H9 (cell line): Measurements from ENCODE around the gene SSBP3. TPM values are rescaled to one million over a fixed set of nuclear protein-coding genes. Genes with fewer than 3 reads are reported as not detected.
A peak's percentile ranks its signal among the peaks of the same experiment; 100 is the strongest.

ENCODE experiments used
- DNase-seq: peaks from one replicate; pipeline ENCODE4 v3.0.0-alpha.2; 2017
- H2AFZ ChIP-seq: one replicate; pipeline ENCODE4 v1.6.1; 2013; ENCODE audit warnings: mild to moderate bottlenecking, low read length, control low read depth, moderate library complexity
- H2AK5ac ChIP-seq: 2 replicates; pipeline ENCODE4 v1.6.1; 2013; ENCODE audit warnings: low read length, control low read depth, mixed read lengths; ENCODE audit not compliant: insufficient read length
- H2BK120ac ChIP-seq: one replicate; pipeline ENCODE4 v1.6.1; 2013; ENCODE audit warnings: low read depth, mild to moderate bottlenecking, low read length, control low read depth, inconsistent platforms; ENCODE audit not compliant: poor library complexity, severe bottlenecking
- H2BK12ac ChIP-seq: 2 replicates; pipeline ENCODE4 v1.6.1; 2013; ENCODE audit warnings: low read length, control low read depth, mixed read lengths, low read depth; ENCODE audit not compliant: insufficient read length
- H2BK15ac ChIP-seq: 2 replicates; pipeline ENCODE4 v1.6.1; 2013; ENCODE audit warnings: low read depth, low read length, control low read depth
- H2BK20ac ChIP-seq: one replicate; pipeline ENCODE4 v1.6.1; 2013; ENCODE audit warnings: low read depth, mild to moderate bottlenecking, low read length, control low read depth, inconsistent platforms; ENCODE audit not compliant: poor library complexity, severe bottlenecking
- H2BK5ac ChIP-seq: 2 replicates; pipeline ENCODE4 v1.6.1; 2013; ENCODE audit warnings: low read length, control low read depth, mixed read lengths; ENCODE audit not compliant: insufficient read length
- H3K14ac ChIP-seq: 2 replicates; pipeline ENCODE4 v1.6.1; 2013; ENCODE audit warnings: low read length, control low read depth; ENCODE audit not compliant: insufficient read depth
- H3K18ac ChIP-seq: 2 replicates; pipeline ENCODE4 v1.6.1; 2013; ENCODE audit warnings: low read depth, mild to moderate bottlenecking, mixed read lengths, low read length, control low read depth; ENCODE audit not compliant: insufficient read length
- H3K23ac ChIP-seq: 2 replicates; pipeline ENCODE4 v1.6.1; 2013; ENCODE audit warnings: low read length, control low read depth, mixed read lengths, low read depth; ENCODE audit not compliant: insufficient read length
- H3K23me2 ChIP-seq: 2 replicates; pipeline ENCODE4 v1.6.1; 2013; ENCODE audit warnings: low read depth, mild to moderate bottlenecking, mixed read lengths, low read length, control low read depth; ENCODE audit not compliant: insufficient read length, poor library complexity, severe bottlenecking
- H3K27ac ChIP-seq: 2 replicates; pipeline ENCODE4 v1.5.1; 2013; ENCODE audit warnings: low read length, control low read depth, mixed read lengths, low read depth; ENCODE audit not compliant: insufficient read length
- H3K27me3 ChIP-seq: 2 replicates; pipeline ENCODE4 v1.6.1; 2013; ENCODE audit warnings: low read length, control low read depth, inconsistent platforms; ENCODE audit not compliant: insufficient read depth
- H3K4ac ChIP-seq: 2 replicates; pipeline ENCODE4 v1.6.1; 2013; ENCODE audit warnings: low read depth, mild to moderate bottlenecking, control low read depth, inconsistent platforms, low read length, moderate library complexity
- H3K4me1 ChIP-seq: 2 replicates; pipeline ENCODE4 v1.6.1; 2013; ENCODE audit warnings: low read length, control low read depth, inconsistent platforms; ENCODE audit not compliant: insufficient read depth
- H3K4me2 ChIP-seq: 2 replicates; pipeline ENCODE4 v1.6.1; 2013; ENCODE audit warnings: low read length, control low read depth, mixed read lengths; ENCODE audit not compliant: insufficient read length, insufficient read depth
- H3K56ac ChIP-seq: 2 replicates; pipeline ENCODE4 v1.6.1; 2013; ENCODE audit warnings: low read depth, mild to moderate bottlenecking, mixed read lengths, low read length, control low read depth; ENCODE audit not compliant: insufficient read length
- H3K79me1 ChIP-seq: 2 replicates; pipeline ENCODE4 v1.6.1; 2013; ENCODE audit warnings: low read depth, mild to moderate bottlenecking, moderate library complexity, low read length, control low read depth, inconsistent platforms; ENCODE audit not compliant: insufficient read depth, poor library complexity, severe bottlenecking
- H3K79me2 ChIP-seq: 2 replicates; pipeline ENCODE4 v1.6.1; 2013; ENCODE audit warnings: low read length, control low read depth, inconsistent platforms; ENCODE audit not compliant: insufficient read depth
- H3K9ac ChIP-seq: 2 replicates; pipeline ENCODE4 v1.6.1; 2013; ENCODE audit warnings: low read length, control low read depth, mixed read lengths; ENCODE audit not compliant: insufficient read length; ENCODE audit errors: extremely low read depth
- H3K9me3 ChIP-seq: one replicate; pipeline ENCODE4 v1.6.1; 2013; ENCODE audit warnings: low read depth, low read length, inconsistent platforms; ENCODE audit not compliant: control insufficient read depth
- H3T11ph ChIP-seq: one replicate; pipeline ENCODE4 v1.6.1; 2013; ENCODE audit warnings: mild to moderate bottlenecking, low read length, control low read depth, inconsistent platforms
- H4K20me1 ChIP-seq: one replicate; pipeline ENCODE4 v1.6.1; 2013; ENCODE audit not compliant: control insufficient read depth, insufficient read length, insufficient read depth
- H4K5ac ChIP-seq: 2 replicates; pipeline ENCODE4 v1.6.1; 2013; ENCODE audit warnings: low read depth, mild to moderate bottlenecking, mixed read lengths, low read length, control low read depth; ENCODE audit not compliant: insufficient read length
- H4K8ac ChIP-seq: replicated peaks from 2 replicates; pipeline ENCODE4 v1.6.1; 2013; ENCODE audit warnings: low read length, control low read depth, mixed read lengths, low read depth; ENCODE audit not compliant: insufficient read length
- H4K91ac ChIP-seq: 2 replicates; pipeline ENCODE4 v1.6.1; 2013; ENCODE audit warnings: low read depth, mild to moderate bottlenecking, moderate library complexity, mixed read lengths, low read length, control low read depth; ENCODE audit not compliant: insufficient read length
- H3K27ac Mint-ChIP-seq, 3 experiments: 2 replicates in 2 of 3; 3 replicates in 1 of 3; pipeline ENCODE4 v1.8.0; 2020 to 2021; ENCODE audit warnings: mixed read lengths in 3 of 3, mild to moderate bottlenecking in 1 of 3, moderate library complexity in 1 of 3
- H3K27me3 Mint-ChIP-seq: 2 replicates; pipeline ENCODE4 v1.8.0; 2021; ENCODE audit warnings: low read depth, mild to moderate bottlenecking, moderate library complexity, mixed read lengths
- H3K36me3 Mint-ChIP-seq, 3 experiments: 2 replicates in 2 of 3; 3 replicates in 1 of 3; pipeline ENCODE4 v1.8.0; 2020 to 2021; ENCODE audit warnings: low read depth in 3 of 3, mixed read lengths in 3 of 3; ENCODE audit not compliant: insufficient read depth in 1 of 3
- H3K4me1 Mint-ChIP-seq, 2 experiments: 2 replicates each; pipeline ENCODE4 v1.8.0; 2020; ENCODE audit warnings: mixed read lengths in 2 of 2
- H3K4me3 Mint-ChIP-seq, 2 experiments: 2 replicates in 1 of 2; 3 replicates in 1 of 2; pipeline ENCODE4 v1.8.0; 2020 to 2021; ENCODE audit warnings: mild to moderate bottlenecking in 2 of 2, mixed read lengths in 2 of 2, moderate library complexity in 1 of 2
- H3K9me3 Mint-ChIP-seq, 2 experiments: 2 replicates in 1 of 2; 3 replicates in 1 of 2; pipeline ENCODE4 v1.8.0; 2020; ENCODE audit warnings: mild to moderate bottlenecking in 2 of 2, mixed read lengths in 2 of 2, moderate library complexity in 1 of 2
- WGBS: extraction: QIAGEN DNeasy Blood & Tissue Kit; methylation state at CpG from one replicate; pipeline ENCODE4 v1.1.7; 2013; ENCODE audit warnings: missing lambda C conversion rate, low lambda C conversion rate, mixed read lengths; ENCODE audit not compliant: insufficient read length; ENCODE audit errors: extremely low coverage; 5-methylcytosine and 5-hydroxymethylcytosine counted together
- total RNA-seq: library from RNA; stranded (reverse); gene quantifications from 2 replicates; pipeline ENCODE4 v1.2.1, GENCODE V29; 2021
- TF ChIP-seq, protein P1 (sequence below): fragments of 200-600 bp; sonication (generic); conservative IDR thresholded peaks from 3 replicates; pipeline ENCODE4 v1.8.0; 2021; ENCODE audit warnings: antibody characterized with exemption, mild to moderate bottlenecking

The SSBP3 gene
- total RNA-seq, 1 experiment from 2014 or later: 126 TPM

DNA sequence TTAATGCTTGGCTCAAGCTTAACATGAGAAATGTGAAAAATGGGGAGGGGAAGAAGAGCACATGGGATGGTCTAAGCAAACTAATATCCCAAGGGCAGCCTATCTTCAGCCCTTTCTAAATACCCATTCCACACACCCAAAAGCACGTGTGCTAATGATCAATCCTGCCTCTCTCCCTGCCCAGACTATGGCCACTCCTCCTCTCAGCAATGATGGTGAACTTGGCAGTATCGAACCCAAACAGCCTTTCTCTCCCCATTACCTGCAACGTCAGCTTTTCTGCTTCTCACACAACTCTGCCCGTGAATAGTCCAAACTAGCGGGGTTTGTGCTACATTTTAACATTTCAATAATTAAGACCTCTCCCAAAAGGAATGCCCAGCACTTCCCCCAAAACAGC is 41.6 kb downstream of the SSBP3 start:
- H4K91ac ChIP-seq: no peak overlapping the region
- TF ChIP-seq, protein P1, sequence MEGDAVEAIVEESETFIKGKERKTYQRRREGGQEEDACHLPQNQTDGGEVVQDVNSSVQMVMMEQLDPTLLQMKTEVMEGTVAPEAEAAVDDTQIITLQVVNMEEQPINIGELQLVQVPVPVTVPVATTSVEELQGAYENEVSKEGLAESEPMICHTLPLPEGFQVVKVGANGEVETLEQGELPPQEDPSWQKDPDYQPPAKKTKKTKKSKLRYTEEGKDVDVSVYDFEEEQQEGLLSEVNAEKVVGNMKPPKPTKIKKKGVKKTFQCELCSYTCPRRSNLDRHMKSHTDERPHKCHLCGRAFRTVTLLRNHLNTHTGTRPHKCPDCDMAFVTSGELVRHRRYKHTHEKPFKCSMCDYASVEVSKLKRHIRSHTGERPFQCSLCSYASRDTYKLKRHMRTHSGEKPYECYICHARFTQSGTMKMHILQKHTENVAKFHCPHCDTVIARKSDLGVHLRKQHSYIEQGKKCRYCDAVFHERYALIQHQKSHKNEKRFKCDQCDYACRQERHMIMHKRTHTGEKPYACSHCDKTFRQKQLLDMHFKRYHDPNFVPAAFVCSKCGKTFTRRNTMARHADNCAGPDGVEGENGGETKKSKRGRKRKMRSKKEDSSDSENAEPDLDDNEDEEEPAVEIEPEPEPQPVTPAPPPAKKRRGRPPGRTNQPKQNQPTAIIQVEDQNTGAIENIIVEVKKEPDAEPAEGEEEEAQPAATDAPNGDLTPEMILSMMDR: no peak
- no peak overlapping the region for H4K8ac ChIP-seq
- H3K23me2 ChIP-seq: no peaks in the 10 kb centered on the region
- Mint-ChIP-seq H3K4me3 (peak overlapping the region in 1 of 2 experiments; percentile 59; a peak in 2 of 5 replicates), H3K9me3 (no peaks in the 10 kb centered on the region), H3K27ac (peak overlapping the region; percentile 62 to 84 (median 69)), H3K36me3 (peaks cover 4 to 7% (median 6%) of the 10 kb centered on the region in 3 experiments; a peak in 5 of 7 replicates), H3K4me1 (peaks cover 81 to 85% of the 10 kb centered on the region in 2 experiments), H3K27me3 (no peaks in the 10 kb centered on the region)
- H3K18ac ChIP-seq: no peak overlapping the region
- H3K4ac ChIP-seq: no peak overlapping the region
- H2BK120ac ChIP-seq: no peak overlapping the region
- peaks cover 2% of the 10 kb centered on the region for H4K20me1 ChIP-seq
- H3K23ac ChIP-seq: no peak overlapping the region
- no peak overlapping the region for H3K56ac ChIP-seq
- no peak overlapping the region for H2BK12ac ChIP-seq
- no peak overlapping the region for H2BK20ac ChIP-seq
- no CpG with 5 or more reads among the region's 5 CpGs for WGBS
- peaks cover 15% of the 10 kb centered on the region; the same call in 1 of the 2 replicates for H3K4me1 ChIP-seq
- no peak overlapping the region for H3K14ac ChIP-seq
- no peak overlapping the region for H2AFZ ChIP-seq
- H3K27ac ChIP-seq: no peak overlapping the region
- no peak overlapping the region for H2BK15ac ChIP-seq
- peaks cover 12% of the 10 kb centered on the region for H3K79me1 ChIP-seq
- H3K79me2 ChIP-seq: peaks cover 18% of the 10 kb centered on the region; the same call in 1 of the 2 replicates
- no peak overlapping the region for H2AK5ac ChIP-seq
- no peak overlapping the region for H2BK5ac ChIP-seq
- no peaks in the 10 kb centered on the region for H3K9me3 ChIP-seq
- H3K9ac ChIP-seq: no peak overlapping the region
- no peak overlapping the region for H4K5ac ChIP-seq
- H3T11ph ChIP-seq: no peak overlapping the region
- H3K27me3 ChIP-seq: no peaks in the 10 kb centered on the region
- H3K4me2 ChIP-seq: no peak overlapping the region
- DNase-seq: no peak
